KG1 (cell line): ENCODE measurements around the gene CNTNAP3.
"Not testable (repeated sequence)": the region's sequence is repeated elsewhere in the genome, so short reads cannot be mapped to it uniquely, and the experiment has no call there.

Source experiments
- DNase-seq: peaks from one replicate; lab custom pipeline; 2025; lab: John Stamatoyannopoulos, UW

CNTNAP3 gene

DNA sequence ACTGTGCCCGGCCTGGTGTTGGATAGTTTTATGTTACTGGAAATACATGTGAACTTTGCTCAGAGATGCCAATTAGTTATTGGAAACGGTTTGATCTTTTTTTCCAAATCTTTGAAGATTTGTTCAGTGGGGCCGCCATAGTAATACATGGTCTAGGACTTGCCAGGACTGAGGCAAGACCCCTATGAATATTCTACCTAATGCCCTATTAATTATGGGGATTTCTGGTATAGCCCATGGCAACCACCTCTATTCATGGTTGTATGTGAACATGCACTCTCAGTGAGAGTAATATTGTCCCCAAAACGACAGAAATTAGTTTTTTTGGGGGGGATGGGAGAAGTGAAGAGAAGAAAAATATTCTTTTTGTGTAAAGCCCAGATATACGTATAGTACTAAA lies 220.3 kb downstream of the CNTNAP3 start:
- not testable (repeated sequence) for DNase-seq

DNA sequence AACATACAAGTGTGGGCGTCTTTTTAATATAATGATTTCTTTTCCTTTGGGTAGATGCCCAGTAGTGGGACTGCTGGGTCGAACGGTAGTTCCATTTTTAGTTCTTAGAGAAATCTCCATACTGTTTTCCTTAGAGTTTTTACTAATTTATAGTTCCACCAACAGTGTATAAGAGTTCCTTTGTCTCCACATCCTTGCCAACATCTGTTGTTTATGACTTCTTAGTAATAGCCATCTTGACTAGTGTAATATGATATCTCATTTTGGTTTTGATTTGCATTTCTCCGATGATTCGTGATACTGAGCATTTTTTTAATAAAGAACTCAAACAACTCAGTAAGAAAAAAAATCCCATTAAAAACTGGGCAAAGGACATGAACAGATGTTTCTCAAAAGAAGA lies 225.0 kb downstream of the CNTNAP3 start:
- not testable (repeated sequence) for DNase-seq

DNA sequence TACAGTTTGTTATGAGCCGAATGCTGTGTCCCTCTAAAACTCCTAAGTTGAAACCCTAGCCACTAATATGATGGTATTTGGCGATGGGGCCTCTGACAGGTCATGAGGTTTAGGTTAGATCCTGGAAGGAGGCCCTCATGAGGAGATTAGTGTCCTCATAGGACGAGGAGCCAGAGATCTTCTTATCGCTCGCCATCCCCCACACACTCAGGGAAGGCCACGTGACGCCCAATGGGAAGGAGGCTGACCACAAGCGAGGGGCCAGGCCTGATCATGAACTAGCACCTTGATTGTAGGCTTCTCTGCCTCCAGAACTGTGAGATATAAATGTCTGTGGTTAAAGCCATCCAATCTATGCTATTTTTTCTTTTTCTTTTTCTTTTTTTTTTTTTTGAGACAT lies 233.5 kb downstream of the CNTNAP3 start:
- DNase-seq = not testable (repeated sequence)

DNA sequence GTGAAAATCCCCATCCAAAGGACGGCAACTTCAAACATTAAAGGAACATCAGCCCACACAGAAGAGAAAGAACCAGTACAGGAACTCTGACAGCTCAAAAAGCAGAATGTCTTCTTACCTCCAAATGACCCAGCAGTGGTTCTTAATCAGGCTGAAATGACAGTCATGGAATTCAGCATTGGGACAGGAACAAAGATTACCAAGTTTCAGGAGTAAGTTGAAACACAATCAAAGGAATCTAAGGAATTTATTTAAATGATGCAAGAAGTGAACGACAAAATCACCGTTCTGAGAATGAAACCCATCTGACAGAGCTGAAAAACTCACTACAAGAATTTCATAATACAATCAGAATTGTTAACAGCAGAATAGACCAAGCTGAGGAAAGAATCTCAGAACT lies 241.1 kb downstream of the CNTNAP3 start:
- not testable (repeated sequence) for DNase-seq

DNA sequence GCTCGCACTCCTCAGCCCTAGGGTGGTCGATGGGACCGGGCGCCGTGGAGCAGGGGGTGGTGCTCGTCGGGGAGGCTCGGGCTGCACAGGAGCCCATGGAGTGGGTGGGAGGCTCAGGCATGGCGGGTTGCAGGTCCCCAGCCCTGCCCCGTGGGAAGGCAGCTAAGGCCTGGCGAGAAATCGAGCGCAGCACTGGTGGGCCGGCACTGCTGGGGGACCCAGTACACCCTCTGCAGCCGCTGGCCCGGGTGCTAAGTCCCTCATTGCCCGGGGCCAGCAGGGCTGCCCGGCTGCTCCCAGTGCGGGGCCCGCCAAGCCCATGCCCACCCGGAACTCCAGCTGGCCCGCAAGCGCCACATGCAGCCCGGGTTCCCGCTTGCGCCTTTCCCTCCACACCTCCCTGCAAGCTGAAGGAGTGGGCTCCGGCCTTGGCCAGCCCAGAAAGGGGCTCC lies 245.6 kb downstream of the CNTNAP3 start:
- DNase-seq = not testable (repeated sequence)

DNA sequence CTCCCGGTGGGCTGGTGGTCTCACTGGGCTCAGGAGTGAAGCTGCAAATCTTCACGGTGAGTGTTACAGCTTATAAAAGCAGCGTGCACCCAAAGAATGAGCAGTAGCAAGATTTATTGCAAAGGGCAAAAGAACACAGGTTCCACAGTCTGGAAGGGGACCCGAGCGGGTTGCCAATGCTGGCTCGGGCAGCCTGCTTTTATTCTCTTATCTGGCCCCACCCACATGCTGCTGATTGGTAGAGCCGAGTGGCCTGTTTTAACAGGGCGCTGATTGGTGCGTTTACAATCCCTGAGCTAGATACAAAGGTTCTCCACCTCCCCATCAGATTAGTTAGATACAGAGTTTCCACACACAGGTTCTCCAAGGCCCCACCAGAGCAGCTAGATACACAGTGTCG lies 246.2 kb downstream of the CNTNAP3 start:
- DNase-seq = not testable (repeated sequence)

DNA sequence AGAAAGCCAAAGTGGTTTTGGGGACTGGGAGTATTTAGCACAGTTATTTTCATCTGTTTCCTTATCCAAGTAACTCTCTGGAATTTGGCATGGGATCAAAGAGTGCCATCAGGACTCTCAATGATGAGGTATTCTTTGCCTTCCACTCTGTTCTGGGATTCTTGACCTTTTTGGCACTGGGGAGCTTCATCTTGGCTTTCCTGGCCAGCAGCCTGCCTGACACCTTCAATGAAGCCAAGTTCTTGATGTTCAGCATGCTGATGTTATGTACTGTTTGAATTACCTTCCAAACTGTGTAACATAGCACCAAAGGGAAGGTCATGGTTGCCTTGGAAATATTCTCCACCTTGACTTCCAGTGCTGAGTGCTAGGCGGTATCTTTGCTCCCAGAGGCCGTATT lies 248.8 kb downstream of the CNTNAP3 start:
- DNase-seq = not testable (repeated sequence)

DNA sequence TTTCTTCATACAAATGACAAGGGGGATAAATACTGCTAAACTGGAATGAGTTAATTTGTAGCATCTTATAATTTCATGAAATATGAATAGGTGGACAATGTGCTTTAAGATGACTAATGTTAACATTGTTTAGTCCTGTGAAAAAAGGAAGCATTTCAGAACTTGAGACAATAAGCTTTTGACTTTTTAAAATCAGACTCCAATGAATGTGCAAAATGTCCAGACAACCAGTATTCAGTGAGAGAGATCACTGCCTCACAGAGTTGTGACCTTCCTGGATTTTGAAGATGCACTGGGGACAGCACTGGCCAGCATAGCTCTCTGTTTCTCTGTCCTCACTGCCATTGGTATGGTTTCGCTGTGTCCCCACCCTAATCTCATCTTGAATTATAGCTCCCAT lies 249.7 kb downstream of the CNTNAP3 start:
- DNase-seq = not testable (repeated sequence)

DNA sequence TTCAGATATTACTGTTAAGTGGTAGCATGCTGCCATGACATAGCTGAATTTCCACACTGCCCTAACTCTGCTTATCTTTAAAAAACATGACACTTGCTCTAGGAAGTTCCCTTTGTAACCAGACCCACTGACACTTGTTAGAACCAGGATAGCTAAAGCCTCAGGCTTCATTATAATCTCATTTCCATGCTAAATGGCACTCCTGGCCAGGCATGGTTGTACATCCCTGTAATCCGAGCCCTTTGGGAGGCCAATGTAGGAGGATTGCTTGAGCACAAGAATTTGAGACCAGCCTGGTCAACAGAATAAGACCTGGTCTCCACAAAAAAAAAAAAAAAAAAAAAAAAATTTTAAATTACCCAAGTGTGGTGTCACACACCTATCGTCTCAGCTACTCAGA lies 254.1 kb downstream of the CNTNAP3 start:
- DNase-seq = not testable (repeated sequence)

DNA sequence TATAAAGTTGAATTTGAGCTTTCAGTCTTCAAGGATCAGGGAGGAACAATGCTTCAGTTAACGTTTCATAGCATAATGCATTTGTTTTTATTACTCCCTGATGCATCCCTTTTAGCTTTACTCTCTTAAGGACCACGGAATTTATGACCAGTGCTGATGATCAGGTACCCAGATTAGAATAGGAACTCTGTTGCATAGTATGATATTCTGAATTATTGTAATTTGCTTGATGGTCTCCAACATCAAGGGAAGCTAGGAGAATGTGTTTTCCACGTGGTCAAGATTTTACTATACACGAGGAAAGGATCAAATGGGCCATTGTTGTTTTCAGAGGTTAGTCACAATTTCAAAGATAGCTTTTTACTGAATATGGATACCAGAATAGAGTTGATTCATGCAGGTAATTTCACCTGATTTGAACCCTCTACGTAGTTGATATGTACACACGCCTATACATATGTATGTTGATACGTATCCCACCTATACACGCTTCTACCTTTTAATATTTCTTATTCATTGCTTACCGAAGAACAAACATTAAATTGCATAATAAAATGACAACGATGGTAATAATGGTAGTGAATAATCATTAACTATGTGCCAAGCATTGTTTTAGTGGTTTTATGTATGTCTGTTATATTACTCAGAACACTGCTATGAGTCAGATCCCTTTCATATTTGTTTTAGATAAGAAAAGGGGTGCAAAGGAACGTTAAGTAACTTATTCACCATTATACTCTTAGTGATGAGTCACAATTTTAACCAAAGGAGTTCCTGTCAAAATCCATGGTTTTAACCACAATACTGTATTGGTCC lies 257.6 kb downstream of the CNTNAP3 start:
- not testable (repeated sequence) for DNase-seq

DNA sequence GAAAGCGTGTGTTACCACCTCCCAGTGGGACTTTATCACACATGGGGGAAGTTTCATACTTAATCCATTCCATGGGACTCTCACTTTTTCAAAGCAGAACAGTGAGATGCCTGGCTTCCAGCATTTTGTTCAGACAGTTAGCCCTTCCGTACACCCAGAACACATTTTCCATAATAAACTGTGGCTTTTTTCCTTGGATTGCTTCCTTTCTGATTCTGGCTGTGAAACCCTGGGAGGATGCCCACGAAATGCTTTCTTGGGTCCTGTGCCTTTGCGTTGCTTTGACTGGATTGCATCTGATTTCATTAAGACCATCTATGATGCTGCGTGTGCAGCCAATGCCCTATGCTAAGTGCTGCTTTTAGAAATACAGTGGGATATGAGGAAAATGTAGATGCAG lies 259.1 kb downstream of the CNTNAP3 start:
- not testable (repeated sequence) for DNase-seq

DNA sequence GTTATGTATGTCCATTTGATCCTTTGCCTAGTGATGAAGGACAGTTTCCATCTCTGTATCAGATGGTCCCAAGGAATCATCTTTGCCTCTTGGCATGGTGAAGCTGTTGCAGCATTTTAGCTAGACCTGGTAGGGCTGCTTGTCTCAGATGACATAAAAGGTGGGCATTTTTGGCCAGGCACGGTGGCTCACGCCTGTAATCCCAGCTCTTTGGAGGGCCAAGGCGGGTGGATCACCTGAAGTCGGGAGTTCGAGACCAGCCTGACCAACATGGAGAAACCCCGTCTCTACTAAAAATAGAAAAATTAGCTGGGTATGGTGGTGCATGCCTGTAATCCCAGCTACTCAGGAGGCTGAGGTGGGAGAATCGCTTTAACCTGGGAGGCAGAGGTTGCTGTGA lies 259.8 kb downstream of the CNTNAP3 start:
- DNase-seq = not testable (repeated sequence)

DNA sequence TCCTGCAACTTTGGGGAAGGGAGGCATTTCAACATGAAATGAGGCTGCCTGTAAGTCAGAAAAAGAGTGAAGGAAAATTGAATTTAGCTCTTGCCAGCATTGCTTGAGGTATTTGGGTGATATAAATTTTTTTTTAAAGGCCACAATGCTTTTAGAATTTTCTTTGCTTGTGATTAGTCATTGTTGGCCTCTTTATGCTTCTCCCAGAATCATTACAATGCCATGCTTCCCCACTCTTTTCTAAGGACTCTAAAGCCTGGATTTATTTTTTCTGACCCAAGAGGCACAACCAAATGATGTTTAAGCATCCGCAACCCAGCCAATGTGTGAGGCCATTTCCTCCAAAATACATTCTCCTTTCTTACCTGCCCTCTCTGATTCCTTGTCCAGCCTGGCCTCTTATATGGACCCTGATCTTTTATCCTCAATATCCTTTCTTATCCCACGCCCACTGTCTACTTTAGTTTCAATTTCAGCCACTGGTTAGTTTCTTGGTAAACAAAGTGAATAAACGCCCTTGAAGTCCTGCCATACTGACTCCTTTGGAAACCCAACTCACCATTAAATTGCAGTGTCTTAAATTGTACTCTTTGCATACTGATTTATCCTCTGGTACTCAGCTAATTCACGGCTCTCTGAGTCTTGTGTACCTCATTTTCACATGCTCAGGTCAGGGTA lies 261.9 kb downstream of the CNTNAP3 start:
- not testable (repeated sequence) for DNase-seq
